ENCODE measurements around the gene WHRN. TPM values are rescaled to one million over a fixed set of nuclear protein-coding genes. Genes with fewer than 3 reads are reported as not detected.

The WHRN gene
- total RNA-seq, 1 experiment from 2014 or later, result 1.4 TPM

- H3K36me3 ChIP-seq (ENCODE audit: control insufficient read depth, insufficient read depth, low read length), result no peaks in the 10 kb centered on the region
- peaks cover 5% of the 10 kb centered on the region for H3K27me3 Mint-ChIP-seq (ENCODE audit: insufficient read depth, unreplicated experiment)
- CTCF ChIA-PET, result no interaction called here
- POLR2A ChIA-PET, result no interaction called here
- no peak for DNase-seq
- H3K4me3 Mint-ChIP-seq (ENCODE audit: unreplicated experiment), result no peak overlapping the region
- no peaks in the 10 kb centered on the region for H3K36me3 Mint-ChIP-seq (ENCODE audit: insufficient read depth, unreplicated experiment)
- no peak overlapping the region for H3K4me3 ChIP-seq (ENCODE audit: low read depth, low read length)
- no peaks in the 10 kb centered on the region for H3K9me3 ChIP-seq
- no peaks in the 10 kb centered on the region; the same call in 1 of the 2 replicates for H3K27me3 ChIP-seq (replicated peaks; ENCODE audit: control insufficient read depth, insufficient read depth, low read length)
- no peak for TF ChIP-seq CTCF (IDR thresholded peaks at IDR 0.05; ENCODE audit: insufficient read depth in 1 of 2, low read depth in 1 of 2, low read length in 1 of 2, severe bottlenecking in 1 of 2, unreplicated experiment in 1 of 2)
- no TSS peak for BruUV-seq (replicated peaks)
- no peaks in the 10 kb centered on the region for H3K4me1 Mint-ChIP-seq (ENCODE audit: low read depth, unreplicated experiment)
- H3K27ac Mint-ChIP-seq (ENCODE audit: unreplicated experiment), result no peak overlapping the region
- intact Hi-C loops (cut with micrococcal nuclease; ENCODE audit: unreplicated experiment), result no loop called here
- no peaks in the 10 kb centered on the region for H3K9me3 Mint-ChIP-seq (ENCODE audit: unreplicated experiment)
- no peaks in the 10 kb centered on the region for H3K4me1 ChIP-seq
Measured at GRCh38 chr9:114472765-114473446, 32.4 kb downstream of the WHRN start.

- ChIA-PET CTCF (no interaction called here), POLR2A (no interaction called here)
- TF ChIP-seq CTCF (IDR thresholded peaks at IDR 0.05; ENCODE audit: insufficient read depth in 1 of 2, low read depth in 1 of 2, low read length in 1 of 2, severe bottlenecking in 1 of 2, unreplicated experiment in 1 of 2), result no peak
- H3K4me1 ChIP-seq, result no peaks in the 10 kb centered on the region
- no peak overlapping the region for H3K4me3 ChIP-seq (ENCODE audit: low read depth, low read length)
- DNase-seq, result no peak
- no TSS peak for BruUV-seq (replicated peaks)
- no peaks in the 10 kb centered on the region for H3K36me3 ChIP-seq (ENCODE audit: control insufficient read depth, insufficient read depth, low read length)
- no peaks in the 10 kb centered on the region for H3K9me3 ChIP-seq
- no peaks in the 10 kb centered on the region; the same call in 1 of the 2 replicates for H3K27me3 ChIP-seq (replicated peaks; ENCODE audit: control insufficient read depth, insufficient read depth, low read length)
- intact Hi-C loops (cut with micrococcal nuclease; ENCODE audit: unreplicated experiment), result no loop called here
- Mint-ChIP-seq H3K4me3 (ENCODE audit: unreplicated experiment) (no peak overlapping the region), H3K36me3 (ENCODE audit: insufficient read depth, unreplicated experiment) (no peaks in the 10 kb centered on the region), H3K27ac (ENCODE audit: unreplicated experiment) (no peak overlapping the region), H3K9me3 (ENCODE audit: unreplicated experiment) (no peaks in the 10 kb centered on the region), H3K4me1 (ENCODE audit: low read depth, unreplicated experiment) (no peaks in the 10 kb centered on the region), H3K27me3 (ENCODE audit: insufficient read depth, unreplicated experiment) (no peaks in the 10 kb centered on the region)
Measured at GRCh38 chr9:114471157-114471556, 34.1 kb downstream of the WHRN start.

GRCh38 chr9:114470581-114470980 is 34.7 kb downstream of the WHRN start:
- H3K27me3 Mint-ChIP-seq (ENCODE audit: insufficient read depth, unreplicated experiment), result no peaks in the 10 kb centered on the region
- POLR2A ChIA-PET, result no interaction called here

More at GRCh38 chr9:114470581-114470980, 34.7 kb downstream of the WHRN start:
- no peaks in the 10 kb centered on the region for H3K9me3 Mint-ChIP-seq (ENCODE audit: unreplicated experiment)
- BruUV-seq (replicated peaks), result no TSS peak
- no peak for TF ChIP-seq CTCF (IDR thresholded peaks at IDR 0.05; ENCODE audit: insufficient read depth in 1 of 2, low read depth in 1 of 2, low read length in 1 of 2, severe bottlenecking in 1 of 2, unreplicated experiment in 1 of 2)
- DNase-seq, result no peak
- H3K27ac Mint-ChIP-seq (ENCODE audit: unreplicated experiment), result no peak overlapping the region
- H3K36me3 Mint-ChIP-seq (ENCODE audit: insufficient read depth, unreplicated experiment), result no peaks in the 10 kb centered on the region
- no peaks in the 10 kb centered on the region; the same call in 1 of the 2 replicates for H3K27me3 ChIP-seq (replicated peaks; ENCODE audit: control insufficient read depth, insufficient read depth, low read length)
- H3K9me3 ChIP-seq, result no peaks in the 10 kb centered on the region
- CTCF ChIA-PET, result no interaction called here
- H3K4me3 Mint-ChIP-seq (ENCODE audit: unreplicated experiment), result no peak overlapping the region
- intact Hi-C loops (cut with micrococcal nuclease; ENCODE audit: unreplicated experiment), result no loop called here
- no peaks in the 10 kb centered on the region for H3K4me1 Mint-ChIP-seq (ENCODE audit: low read depth, unreplicated experiment)
- H3K4me3 ChIP-seq (ENCODE audit: low read depth, low read length), result no peak overlapping the region
- H3K4me1 ChIP-seq, result no peaks in the 10 kb centered on the region
- no peaks in the 10 kb centered on the region for H3K36me3 ChIP-seq (ENCODE audit: control insufficient read depth, insufficient read depth, low read length)
